ENCODE measurements around the gene CCNY. TPM values are rescaled to one million over a fixed set of nuclear protein-coding genes. Genes with fewer than 3 reads are reported as not detected.
"Not testable (repeated sequence)": the region's sequence is repeated elsewhere in the genome, so short reads cannot be mapped to it uniquely, and the experiment has no call there.

CCNY gene
- total RNA-seq, result 52.1 TPM

DNA sequence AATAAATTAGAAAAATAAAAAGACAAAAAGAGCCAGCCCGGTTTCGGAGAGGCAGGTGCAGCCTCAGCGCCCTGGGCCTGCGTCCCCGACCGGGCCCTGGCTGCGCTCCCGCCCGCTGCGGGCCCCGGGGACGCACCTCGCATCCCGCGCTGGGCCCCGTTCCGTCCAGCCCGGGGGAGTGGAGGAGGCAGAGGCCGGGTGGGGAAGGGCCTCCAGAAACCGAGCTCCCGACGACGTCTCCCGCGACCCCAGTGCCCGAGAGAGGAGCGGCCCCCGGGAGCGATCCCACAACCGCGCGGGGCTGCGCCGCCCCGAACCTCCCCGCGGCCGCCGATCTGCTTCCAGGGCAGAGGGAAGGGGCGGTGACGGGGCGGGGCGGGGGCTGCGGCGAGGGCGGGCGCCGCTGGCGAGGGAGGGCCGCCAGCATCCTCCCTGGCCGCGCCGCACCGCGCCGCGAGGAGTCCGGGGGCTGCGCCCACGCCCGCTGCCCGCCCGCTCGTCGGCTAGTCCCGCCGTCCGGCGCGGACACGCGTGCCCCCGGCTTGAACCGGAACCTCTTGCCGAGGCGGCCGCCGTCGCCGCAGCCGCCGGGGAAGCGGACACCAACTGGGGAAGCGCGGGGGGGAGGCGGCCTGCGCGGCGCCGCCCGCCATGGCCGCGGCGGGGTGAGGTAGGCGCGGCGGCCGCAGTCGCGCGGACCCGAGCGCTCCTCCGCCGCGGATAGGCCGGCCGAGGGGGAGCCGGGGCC is at the start of gene CCNY:
CCNY (plus strand) TSS at position 426 of the 748 bp plus-strand sequence. CDS start 545 bp downstream, outside the sequence.
- peak; percentile 88 for DNase-seq

DNA sequence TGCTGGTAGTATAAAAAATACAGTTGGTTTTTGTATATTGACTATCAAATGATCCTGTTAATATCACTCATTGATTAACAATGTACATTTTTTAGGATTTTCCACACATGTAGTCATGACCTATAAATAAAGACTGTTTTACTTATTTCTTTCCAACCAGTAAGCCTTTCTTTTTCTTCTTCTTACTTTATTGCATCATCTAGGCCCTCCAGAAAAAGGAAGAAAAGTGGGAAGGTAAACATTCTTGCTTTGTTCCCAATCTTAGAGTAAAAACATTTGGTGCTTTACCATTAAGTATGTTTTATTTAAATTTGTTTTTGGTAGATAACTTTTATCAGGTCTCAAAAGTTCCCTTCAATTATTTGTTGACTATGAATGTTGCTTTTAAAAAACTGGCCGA is 47.1 kb upstream of the CCNY start:
- DNase-seq, result no peak

DNA sequence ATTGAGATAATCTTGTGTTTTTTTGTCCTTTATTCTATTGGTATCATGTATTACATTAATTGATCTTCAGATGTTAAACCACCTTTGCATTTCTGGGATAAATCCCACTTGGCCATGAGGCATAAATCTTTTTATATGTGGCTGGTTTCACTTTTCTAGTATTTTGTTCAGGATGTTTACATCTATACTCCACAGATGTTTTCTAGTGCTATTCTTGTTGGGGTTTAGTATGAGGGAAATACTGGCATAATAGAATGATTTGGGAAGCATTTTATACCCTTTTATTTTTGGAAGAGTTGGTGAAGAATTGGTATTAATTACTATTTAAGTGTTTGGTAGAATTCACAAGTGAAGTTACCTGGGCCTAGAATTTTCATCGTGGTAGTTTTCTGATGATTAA is 41.8 kb upstream of the CCNY start:
- DNase-seq, result no peak

DNA sequence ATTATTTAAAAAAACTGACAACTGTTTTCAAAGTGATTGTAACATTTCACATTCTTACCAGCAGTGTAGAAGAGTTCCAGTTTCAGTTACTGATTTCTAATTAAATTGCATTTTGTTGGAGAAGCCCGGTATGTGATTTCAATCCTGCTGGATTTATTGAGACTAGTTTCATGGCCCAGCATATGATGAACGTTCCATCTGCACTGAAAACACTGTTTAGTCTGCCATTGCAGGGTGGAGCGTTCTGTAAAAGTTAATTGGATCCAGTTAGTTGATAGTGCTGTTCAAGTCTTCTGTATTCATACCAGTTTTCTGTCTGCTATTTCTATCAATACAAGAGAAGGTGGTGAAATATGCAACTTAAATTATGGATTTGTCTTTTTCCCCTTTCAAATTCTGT is 37.3 kb upstream of the CCNY start:
- peak; percentile 16 for DNase-seq

GRCh38 chr10:35300063-35300699 is 36.1 kb upstream of the CCNY start:
- DNase-seq, result peak; percentile 33

DNA sequence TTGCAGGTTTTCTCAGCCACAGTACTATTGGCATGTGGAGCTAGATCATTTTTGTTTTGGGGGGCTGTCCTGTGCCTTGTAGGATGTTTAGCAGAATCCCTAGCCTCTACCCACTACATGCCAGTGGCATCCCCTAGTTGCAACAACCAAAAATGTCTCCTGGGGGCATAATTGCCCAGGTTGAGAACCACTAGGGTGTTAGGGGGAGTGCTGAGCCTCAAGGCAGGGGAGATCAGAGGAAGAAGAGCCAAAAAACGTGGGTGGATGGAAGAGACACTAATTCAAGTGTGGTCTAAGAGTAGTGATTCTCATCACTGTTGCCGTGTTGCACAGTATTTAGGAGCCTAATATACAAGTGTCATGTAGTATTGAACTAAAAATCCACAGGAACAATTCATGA is 31.7 kb upstream of the CCNY start:
- DNase-seq, result no peak

DNA sequence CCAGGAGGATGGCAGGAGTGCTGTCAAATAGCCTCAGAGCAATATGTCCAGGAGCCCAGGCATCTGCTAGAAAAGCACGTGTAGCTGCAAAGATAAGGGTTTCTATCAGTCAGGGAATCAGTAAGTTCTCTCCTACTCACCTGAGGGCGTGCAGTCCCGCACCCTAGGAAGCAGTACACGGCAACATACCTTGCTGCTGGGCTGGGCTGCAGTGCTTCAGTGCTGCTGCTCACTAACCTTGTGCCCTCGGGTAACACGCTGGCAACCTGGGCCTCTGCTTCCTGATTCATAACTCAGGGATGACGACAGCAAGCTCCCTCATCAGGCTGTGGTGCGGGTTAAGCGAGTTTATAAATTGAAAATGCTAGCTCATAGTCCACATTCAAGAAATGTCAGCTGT is 29.5 kb upstream of the CCNY start:
- peak; percentile 49 for DNase-seq

DNA sequence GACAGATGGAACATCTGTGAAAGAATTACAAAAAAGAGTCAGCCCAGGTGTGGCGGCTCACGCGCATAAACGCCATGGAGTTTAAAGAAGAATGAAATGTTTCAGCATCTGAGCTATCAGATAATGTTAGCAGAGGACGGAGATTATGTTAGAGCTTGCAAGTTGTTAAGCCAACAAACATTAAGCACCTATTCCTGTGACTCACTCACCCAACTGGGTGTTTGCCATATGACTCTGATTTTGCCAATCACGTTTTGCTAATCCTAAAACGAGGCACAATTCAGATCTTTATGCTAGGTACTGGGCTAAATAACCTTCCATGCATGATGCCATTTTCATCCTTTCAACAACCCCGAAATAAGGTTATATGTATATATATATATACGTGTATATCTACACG is 29.0 kb upstream of the CCNY start:
- no peak for DNase-seq

DNA sequence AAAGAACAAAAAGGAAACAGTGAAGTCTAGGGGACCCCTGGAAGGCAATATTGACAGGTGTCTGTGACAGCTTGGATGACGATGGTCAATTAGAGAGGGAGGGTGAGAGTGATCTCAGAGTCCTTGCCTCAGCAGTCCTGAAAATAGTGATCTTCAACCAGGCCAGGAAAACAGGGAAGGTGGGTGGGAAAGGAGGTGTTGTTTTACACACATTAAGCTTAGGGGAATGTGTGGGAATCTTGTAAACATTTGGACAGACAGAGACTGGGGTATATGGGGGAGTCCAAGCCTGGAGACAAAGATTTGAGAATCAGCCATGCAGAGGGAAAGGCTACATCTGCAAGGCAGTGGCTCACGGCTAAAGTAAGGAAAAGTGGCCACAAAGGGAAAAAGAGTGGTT is 27.5 kb upstream of the CCNY start:
- DNase-seq, result no peak

DNA sequence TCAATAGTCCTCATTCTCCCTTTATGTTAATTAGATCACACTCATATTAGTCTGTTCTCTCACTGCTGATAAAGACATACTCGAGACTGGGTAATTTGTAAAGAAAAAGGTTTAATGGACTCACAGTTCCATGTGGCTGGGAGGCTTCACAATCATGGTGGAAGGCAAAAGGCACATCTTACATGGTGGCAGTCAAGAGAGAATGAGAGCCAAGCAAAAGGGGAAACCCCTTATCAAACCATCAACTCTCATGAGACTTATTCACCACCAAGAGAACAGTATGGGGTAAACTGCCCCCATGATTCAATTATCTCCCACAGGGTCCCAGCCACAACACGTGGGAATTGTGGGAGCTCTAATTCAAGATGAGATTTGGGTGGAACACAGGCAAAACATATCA is 22.2 kb upstream of the CCNY start:
- not testable (repeated sequence) for DNase-seq

DNA sequence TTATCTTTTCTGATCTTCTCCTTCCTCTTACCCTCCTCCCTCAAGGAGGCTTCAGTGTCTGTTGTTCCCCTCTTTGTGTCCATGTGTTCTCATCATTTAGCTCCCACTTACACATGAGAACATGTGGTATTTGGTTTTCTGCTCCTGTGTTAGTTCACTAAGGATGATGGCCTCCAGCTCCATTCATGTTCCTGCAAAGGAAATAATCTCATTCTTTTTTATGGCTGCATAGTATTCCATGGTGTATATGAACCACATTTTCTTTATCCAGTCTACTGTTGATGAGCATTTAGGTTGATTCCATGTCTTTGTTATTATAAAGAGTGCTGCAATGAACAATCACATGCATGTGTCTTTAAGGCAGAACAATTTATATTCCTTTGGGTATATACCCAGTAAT is 21.1 kb upstream of the CCNY start:
- DNase-seq, result not testable (repeated sequence)

DNA sequence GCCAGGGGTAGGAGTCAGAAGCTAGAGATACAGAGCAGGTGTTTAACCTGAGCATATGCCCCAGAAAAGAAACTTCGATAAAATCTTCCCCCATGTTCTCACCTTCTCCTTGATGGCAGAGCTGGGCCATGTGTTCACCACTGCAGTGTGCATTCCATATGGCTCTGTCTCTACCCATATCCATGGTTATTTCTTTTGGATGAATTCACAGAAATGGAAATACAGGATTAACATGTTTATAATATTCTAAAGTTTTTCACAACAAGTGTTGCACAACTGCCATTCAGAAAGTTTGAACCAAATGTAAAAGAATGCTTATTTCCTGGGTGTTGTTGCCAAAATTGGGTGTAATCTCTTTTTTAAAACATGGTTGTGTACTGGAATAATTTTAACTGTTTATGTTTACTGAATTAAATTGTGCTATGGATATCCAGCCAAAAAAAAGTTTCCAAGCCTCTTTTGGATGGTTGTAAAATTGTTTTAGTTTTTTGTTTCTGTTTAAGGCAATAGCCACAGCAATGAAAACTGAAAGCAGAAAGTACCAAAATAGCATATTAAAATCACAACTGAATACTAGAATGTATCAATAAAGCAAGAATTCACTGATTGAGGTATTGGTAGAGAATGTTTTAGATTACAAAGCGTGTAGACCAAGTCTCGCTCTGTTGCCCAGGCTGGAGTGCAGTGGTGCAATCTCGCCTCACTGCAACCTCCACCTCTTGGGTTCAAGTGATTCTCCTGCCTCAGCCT is 19.9 kb upstream of the CCNY start:
- no peak for DNase-seq

DNA sequence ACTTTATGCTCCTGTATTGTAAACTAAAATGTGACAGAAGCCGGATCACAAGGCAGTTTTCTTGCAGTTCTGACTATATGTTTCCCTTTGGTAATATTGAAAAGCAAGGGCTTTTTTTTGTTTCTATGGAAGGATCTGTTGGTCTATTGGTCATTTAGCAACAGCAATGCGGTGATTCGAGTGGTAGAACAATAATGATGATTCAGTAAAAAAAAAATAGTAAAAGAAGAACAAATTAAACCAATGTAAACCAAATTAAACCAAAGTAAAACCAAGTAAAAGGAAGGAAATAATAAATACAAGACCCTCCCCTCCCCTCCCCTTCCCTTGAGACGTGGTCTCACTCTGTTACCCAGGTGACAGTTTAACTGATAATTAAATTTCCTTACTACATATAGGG is 17.8 kb upstream of the CCNY start:
- DNase-seq, result no peak

- no peak for DNase-seq
Observed at GRCh38 chr10:35320341-35320740, 16.0 kb upstream of the CCNY start.

GRCh38 chr10:35322636-35323035 is 13.7 kb upstream of the CCNY start:
- DNase-seq, result no peak

GRCh38 chr10:35324196-35324595 is 12.1 kb upstream of the CCNY start:
- DNase-seq, result no peak

- DNase-seq, result no peak
Observed at GRCh38 chr10:35326466-35327235, 9.7 kb upstream of the CCNY start.

- DNase-seq, result no peak
Observed at GRCh38 chr10:35327790-35328403, 8.4 kb upstream of the CCNY start.

DNA sequence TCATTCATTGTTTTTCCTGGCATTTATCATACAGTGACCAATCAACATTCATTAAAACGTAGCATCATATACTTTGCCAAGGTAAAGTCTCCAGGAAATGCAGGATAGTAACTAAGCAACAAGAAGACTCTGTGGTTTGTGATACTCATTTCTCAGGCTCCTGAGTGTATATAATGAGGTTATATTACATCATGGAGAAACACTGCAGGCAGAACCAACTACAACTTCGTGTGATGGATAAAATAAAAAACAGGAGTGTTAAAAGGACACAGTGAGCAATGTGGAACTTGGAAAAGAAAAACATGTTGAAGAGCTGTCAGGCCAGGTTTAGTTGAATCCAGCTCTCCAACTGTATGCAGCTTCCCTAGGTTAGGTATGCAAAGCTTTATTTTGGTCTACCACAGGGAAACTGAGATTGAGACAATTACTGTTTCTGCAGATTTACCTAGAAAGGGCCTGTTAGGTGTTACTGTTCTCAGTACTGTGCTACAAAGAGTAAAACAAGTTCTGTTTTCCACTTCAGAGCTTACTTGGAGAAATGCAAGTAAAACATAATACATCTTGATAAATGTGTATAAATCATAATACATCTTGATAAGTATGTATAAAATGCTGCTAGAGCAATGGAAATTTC is 7.8 kb upstream of the CCNY start:
- no peak for DNase-seq

- no peak for DNase-seq
Observed at GRCh38 chr10:35329520-35329919, 6.8 kb upstream of the CCNY start.

DNA sequence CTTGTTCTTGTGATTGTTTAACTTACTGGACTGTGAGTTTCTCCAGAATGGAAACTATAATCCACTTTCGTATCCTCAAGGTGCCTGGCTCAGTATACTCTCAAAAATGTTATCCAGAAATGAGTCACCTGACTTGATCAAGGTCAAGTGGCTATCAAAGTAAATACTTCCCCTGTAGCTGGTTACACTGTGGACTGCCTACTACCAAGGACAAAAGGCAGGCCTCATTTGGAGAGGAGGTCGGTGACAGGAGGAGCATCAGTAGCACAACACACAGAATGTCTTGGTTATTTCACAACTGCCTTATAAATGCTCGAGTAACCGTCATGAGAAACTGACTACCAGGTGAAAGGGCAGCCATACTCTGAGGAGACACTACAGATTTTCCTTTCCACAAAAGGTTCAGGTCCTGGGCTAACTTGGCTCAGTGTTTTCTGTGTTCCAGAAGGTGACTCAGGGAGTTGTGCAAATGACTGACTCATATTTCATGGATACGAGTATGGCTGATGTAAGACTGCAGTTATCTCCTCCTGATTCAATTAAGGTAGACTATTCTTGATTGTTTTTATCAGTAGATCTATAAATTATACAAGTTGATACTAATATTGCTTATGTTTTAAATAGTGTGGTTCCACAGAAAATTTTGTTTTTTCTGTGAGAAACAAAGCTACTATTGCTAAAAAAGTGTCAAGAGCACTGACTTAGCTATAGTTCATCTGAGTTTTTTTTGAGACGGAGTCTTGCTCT is 4.2 kb upstream of the CCNY start:
- no peak for DNase-seq
